ENCODE measurements around the gene MAGI2.

DNA sequence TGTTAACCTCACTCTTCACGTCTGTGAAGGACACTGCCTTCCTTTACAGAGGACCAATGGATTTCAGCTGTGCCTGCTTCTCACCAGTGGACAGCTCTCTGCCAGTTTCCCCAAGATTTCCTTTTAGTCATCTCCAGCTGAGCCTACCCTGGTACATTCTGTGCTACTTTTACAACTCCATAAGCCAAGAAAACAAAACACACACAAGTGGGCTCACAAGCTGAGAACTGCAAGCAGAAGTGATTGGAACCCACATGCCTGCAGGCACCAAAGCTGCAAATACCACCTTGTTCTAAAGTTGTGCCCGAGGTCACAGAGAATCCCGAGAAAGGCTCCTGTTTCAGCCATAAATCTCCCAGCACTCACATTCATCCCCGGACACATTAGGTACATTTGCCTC is 1018.1 kb downstream of the MAGI2 start:
- TF ChIP-seq, protein P1, sequence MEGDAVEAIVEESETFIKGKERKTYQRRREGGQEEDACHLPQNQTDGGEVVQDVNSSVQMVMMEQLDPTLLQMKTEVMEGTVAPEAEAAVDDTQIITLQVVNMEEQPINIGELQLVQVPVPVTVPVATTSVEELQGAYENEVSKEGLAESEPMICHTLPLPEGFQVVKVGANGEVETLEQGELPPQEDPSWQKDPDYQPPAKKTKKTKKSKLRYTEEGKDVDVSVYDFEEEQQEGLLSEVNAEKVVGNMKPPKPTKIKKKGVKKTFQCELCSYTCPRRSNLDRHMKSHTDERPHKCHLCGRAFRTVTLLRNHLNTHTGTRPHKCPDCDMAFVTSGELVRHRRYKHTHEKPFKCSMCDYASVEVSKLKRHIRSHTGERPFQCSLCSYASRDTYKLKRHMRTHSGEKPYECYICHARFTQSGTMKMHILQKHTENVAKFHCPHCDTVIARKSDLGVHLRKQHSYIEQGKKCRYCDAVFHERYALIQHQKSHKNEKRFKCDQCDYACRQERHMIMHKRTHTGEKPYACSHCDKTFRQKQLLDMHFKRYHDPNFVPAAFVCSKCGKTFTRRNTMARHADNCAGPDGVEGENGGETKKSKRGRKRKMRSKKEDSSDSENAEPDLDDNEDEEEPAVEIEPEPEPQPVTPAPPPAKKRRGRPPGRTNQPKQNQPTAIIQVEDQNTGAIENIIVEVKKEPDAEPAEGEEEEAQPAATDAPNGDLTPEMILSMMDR (conservative IDR thresholded peaks at IDR 0.05 in 1 of 2, IDR thresholded peaks at IDR 0.05 in 1 of 2; ENCODE audit: extremely low read depth in 1 of 2, insufficient read depth in 1 of 2, low read depth in 1 of 2, low read length in 2 of 2) = no peak
- TF ChIP-seq EZH2 (IDR thresholded peaks at IDR 0.05; ENCODE audit: borderline replicate concordance, low read length) = no peak
